Measurements from ENCODE around the gene CFLAR. TPM values are rescaled to one million over a fixed set of nuclear protein-coding genes. Genes with fewer than 3 reads are reported as not detected.
A peak's percentile ranks its signal among the peaks of the same experiment; 100 is the strongest.
"Not testable (repeated sequence)": the region's sequence is repeated elsewhere in the genome, so short reads cannot be mapped to it uniquely, and the experiment has no call there.

The CFLAR gene
- total RNA-seq, 1 donor from 2014 or later: 210 TPM

DNA sequence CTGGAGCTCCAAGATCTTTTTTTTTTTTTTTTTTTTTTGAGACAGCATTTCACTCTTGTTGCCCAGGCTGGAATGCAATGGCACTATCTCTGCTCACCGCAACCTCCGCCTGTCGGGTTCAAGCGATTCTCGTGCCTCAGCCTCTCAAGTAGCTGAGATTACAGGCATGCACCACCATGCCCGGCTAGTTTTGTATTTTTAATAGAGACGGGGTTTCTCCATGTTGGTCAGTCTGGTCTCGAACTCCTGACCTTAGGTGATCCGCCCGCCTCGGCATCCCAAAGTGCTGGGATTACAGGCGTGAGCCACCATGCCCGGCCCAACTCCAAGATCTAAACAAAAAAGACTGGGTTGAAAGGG lies 1.8 kb downstream of the CFLAR start:
- intact Hi-C loops (cut with DNase I); ATAC-seq; DNase-seq (ENCODE audit: low spot score): not testable (repeated sequence)

DNA sequence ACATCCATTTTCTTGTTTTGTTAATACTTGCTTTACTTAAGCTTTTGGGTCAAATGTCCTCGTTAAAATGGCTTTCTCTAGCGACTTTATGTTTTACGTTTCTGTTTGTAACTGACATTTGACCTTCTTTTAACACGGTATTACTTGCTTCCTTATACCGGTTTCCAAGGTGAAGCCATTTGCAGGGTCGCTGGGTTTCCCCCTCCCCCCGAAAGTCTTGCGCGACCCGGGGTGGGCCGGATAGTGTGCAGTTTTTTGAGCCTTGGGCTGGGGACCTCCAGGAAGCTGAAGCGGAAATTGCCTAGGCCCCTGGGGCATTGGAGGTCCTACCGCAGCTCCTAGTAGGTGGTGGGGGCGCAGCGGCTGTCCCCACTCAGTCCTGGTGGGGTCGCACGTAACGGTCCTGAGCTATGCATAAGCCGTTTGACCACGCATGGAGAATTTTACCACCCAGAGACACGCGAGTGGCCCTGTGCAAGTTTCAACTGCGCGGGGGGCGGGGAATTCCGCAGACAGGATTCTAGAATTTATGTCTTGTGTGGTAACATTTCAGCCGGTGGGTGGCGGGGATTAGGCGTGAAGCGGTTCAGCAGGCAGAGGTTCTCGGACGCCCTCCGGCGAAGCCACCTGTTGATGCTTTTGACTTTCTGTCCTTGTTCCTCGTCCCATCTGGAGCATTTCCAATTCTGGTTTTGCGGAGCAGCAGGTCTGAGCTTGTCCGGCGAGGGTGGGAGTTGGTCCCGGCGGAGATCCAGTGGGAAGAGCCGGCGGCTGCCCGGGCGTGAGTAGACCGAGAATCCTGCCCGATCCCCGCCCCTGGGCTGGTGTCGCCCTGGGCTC lies 2.4 kb downstream of the CFLAR start:
- intact Hi-C loops (cut with DNase I): no loop called here
- DNase-seq (ENCODE audit: low spot score) (peak; percentile 92), ATAC-seq (peak; percentile 79)

DNA sequence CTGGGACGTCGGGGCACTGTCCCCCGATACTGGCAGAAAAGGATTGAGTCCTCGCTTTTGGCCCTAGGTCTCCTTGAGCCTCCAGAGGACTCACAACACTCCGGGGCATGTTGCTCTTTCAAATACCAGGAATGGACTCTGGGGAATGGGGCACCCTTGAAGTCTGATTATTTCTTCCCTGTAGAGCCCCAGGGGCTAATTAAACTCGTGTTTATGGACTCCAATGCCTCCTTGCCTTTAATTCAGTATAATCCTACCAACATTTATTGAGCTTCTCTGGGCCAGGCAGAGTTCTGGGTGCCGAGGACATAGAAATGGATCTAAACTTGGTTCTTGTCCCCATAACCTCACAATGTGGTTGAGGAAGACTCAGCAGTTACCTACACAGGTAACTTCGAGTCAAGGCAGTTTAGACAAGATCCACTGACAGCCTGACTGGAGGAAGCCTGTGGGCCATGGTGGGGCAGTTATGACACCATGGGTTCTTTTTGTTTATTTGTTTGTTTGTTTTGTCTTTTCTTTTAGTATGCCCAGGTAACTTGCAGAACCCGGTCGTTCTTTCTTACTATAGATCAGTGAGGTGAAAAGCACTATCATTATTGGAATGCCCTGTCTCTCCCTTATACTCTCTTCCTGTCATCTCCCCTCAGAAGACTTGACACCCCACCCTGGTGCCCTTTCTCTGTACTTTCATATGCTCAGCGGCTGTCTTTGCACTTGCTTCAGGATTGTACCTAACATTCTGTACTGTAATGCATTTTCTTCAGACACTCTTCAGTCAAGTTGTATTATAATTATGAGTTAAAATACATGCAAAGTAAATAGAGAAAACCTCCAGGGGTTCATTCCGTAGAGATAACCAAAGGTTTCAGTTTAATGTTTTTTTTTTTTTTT lies 3.2 kb downstream of the CFLAR start:
- no peak for ATAC-seq
- DNase-seq (ENCODE audit: low spot score): no peak
- intact Hi-C loops (cut with DNase I): no loop called here

DNA sequence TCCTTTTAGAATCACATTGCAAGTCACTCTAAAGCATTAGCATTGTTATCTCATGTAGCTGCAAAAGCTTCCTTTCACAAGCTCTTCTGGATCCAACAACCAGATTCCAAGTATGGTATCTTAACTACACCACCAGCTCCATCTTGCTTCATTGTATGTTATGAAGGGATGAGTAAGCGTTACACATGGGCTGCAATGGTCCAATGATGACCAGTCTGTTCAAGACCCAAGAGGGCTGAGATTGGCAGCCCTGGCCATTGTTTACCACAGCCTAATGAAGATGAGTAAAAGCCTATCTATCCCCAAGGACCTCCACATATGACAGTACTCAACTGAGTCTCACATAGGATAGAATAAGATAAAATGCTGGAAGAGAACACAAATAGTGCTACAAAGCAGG lies 6.3 kb downstream of the CFLAR start:
- DNase-seq (ENCODE audit: low spot score): no peak
- intact Hi-C loops (cut with DNase I): no loop called here
- ATAC-seq: no peak

- intact Hi-C loops (cut with DNase I): no loop called here
- ATAC-seq (peak; percentile 46), DNase-seq (ENCODE audit: low spot score) (no peak)
Observed at GRCh38 chr2:201126308-201127151, 10.6 kb downstream of the CFLAR start.

DNA sequence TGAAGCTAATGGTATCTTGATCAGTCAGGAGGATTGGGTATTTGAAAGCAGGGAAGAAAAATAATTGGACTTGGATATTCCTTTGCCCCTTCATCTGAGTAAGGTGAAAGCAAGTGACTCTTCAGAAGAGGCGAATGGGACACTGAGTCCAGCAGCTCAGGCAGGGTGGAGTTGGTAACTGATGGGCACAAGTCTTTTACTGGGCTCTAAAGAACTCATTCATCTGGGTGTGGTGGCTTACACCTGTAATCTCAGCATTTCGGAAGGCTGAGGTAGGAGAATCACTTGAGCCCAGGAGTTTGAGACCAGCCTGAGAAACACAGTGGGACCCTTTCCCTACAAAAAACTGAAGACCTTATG lies 11.2 kb downstream of the CFLAR start:
- DNase-seq (ENCODE audit: low spot score) (no peak), ATAC-seq (no peak)
- intact Hi-C loops (cut with DNase I): no loop called here

GRCh38 chr2:201127570-201127969 lies 11.6 kb downstream of the CFLAR start:
- ATAC-seq (peak; percentile 70), DNase-seq (ENCODE audit: low spot score) (no peak)
- intact Hi-C loops (cut with DNase I): no loop called here

GRCh38 chr2:201128033-201128432 lies 12.1 kb downstream of the CFLAR start:
- no peak for DNase-seq (ENCODE audit: low spot score)
- no peak for ATAC-seq
- intact Hi-C loops (cut with DNase I): no loop called here

DNA sequence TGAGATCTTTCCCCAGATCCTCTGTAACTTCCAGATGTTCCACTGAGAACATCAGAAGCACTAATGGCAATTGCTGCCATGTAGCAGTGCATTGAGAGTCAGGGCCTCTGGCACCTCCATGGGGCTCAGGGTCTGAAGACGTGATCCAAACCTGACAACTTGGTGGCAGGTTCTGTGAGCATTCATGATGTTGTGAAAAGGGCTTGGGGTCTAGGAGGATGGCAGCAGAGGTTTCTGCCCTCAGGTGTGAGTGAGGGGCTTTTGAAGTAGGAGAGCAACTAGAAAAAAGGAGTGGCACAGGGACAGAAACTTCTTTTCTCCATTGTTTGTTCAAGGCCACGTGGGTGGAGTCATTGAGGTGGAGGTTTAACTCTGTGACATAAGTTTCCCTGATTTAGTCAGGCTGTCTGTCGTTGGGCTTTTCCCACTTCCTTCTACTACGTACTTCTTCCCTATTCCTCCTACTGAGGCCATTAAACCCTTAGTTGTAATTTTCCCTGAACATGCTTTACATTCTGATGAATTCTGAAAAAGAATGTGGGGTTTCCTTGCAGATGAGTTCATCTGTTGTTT lies 13.1 kb downstream of the CFLAR start:
- no peak for ATAC-seq
- intact Hi-C loops (cut with DNase I): no loop called here
- no peak for DNase-seq (ENCODE audit: low spot score)

DNA sequence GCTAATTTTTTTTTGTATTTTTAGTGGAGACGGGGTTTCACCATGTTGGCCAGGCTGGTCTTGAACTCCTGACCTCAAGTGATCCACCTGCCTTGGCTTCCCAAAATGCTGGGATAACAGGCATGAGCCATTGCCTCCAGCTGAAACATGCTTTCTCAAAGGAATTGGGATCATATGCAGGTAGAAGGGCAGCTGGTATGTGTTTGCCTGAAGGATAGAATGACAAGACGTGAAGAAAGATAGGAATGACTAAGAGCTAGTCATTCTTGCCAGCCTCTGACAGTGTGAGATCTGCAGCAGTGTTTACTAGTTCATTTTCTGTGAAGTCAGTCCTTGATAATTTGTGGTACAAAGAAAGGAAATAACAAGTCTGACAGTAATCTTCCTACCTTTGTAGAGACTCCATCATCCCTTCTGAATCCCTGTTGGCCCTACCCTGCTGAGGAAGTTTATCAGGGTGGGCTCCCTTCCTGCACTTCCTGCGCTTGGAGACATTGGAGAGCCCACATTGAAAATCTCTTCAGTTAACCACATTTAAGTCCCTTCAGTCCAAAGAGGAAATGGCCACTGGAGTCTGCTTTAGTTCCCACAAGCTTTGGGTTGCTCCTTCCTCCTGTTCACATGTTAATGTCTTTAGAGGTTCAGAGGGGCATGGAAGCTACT lies 14.7 kb downstream of the CFLAR start:
- intact Hi-C loops (cut with DNase I): no loop called here
- no peak for DNase-seq (ENCODE audit: low spot score)

GRCh38 chr2:201132518-201132917 lies 16.6 kb downstream of the CFLAR start:
- intact Hi-C loops (cut with DNase I): no loop called here
- ATAC-seq: no peak

More for the DNA sequence above, 14.7 kb downstream of the CFLAR start:
- ATAC-seq: no peak

DNA sequence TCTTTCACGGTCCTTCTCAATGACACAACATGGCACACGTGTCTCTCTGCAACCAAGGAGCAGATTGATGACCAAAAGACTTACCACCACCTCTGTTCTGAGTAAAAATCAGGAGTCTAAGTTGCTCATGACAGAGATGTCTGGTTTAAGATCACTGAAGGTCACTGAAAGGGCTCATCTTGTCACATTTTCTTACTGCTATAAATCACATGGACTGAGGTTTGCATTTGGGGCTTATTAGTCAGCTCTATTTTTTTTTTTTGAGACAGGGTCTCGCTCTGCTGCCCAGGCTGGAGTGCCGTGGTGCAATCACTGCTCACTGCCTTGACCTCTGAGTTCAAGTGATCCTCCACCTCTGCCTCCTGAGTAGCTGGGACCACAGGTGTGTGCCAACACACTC lies 19.4 kb downstream of the CFLAR start:
- ATAC-seq: no peak
- intact Hi-C loops (cut with DNase I): no loop called here
- DNase-seq (ENCODE audit: low spot score): no peak

More at GRCh38 chr2:201132518-201132917, 16.6 kb downstream of the CFLAR start:
- no peak for DNase-seq (ENCODE audit: low spot score)

- ATAC-seq (no peak), DNase-seq (ENCODE audit: low spot score) (no peak)
- intact Hi-C loops (cut with DNase I): no loop called here
Observed at GRCh38 chr2:201136889-201137321, 20.9 kb downstream of the CFLAR start.

DNA sequence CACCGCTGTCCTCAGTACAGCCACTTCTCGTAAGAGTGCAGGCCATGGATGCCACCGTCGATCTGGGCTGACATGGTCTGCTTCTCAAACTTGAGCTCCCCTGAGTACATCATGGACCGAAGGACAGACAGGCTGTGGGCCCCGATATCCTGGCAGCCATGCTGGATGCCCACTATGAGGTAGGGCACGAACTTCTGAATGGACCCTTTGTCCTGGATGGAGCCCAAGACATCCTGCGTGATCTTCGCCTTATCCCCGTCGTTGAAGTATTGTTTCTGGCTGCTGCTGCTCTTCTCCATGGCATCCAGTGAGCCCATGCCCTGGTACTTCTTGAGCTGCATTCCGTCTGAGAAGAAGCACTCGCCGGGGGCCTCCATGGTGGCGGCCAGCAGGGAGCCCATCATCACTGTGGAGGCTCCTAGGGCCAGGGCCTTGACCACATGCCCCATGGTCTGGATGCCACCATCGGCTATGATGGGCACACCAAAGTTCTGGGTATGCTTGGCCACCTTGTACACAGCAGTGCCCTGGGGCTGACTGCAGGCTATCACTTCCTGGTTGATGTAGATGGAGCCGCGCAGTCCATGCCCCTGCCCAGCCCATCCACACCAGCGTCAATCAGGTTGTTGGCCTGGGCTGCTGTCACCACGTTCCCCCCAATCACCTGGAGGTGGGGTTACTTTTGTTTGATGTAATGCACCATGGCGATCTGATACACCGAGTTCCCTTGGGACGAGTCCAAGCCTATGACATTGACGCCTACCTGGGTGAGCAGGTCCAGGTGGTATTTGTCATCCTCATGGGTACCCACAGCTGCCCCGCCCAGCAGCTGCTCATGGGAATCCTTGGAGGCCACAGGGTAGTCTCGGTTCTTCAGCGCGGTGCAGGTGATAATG lies 21.8 kb downstream of the CFLAR start:
- peak; percentile 41 for ATAC-seq
- intact Hi-C loops (cut with DNase I): no loop called here

GRCh38 chr2:201138401-201138970 lies 22.5 kb downstream of the CFLAR start:
- intact Hi-C loops (cut with DNase I): no loop called here
- no peak for DNase-seq (ENCODE audit: low spot score)
- ATAC-seq: no peak

More for the DNA sequence above, 21.8 kb downstream of the CFLAR start:
- DNase-seq (ENCODE audit: low spot score): no peak

- ATAC-seq; DNase-seq (ENCODE audit: low spot score); intact Hi-C loops (cut with DNase I): not testable (repeated sequence)
Observed at GRCh38 chr2:201138986-201139781, 23.2 kb downstream of the CFLAR start.

Measured in sciatic nerve (tissue), 2 donors.